Body of pancreas (tissue), 4 donors: Measurements from ENCODE around the gene DNM3. TPM values are rescaled to one million over a fixed set of nuclear protein-coding genes. Genes with fewer than 3 reads are reported as not detected.

Experiments
- ATAC-seq: fragments of 150-250 bp; one replicate; pipeline ENCODE4 v1.9.1; 2016
- DNase-seq, 4 donors: peaks; one replicate each; pipeline ENCODE4 v3.0.0-alpha.2; 2019
- H3K27ac ChIP-seq, 4 donors: fragments of 200-600 bp; sonication (generic); 1 replicate in 3 of 4; 2 replicates in 1 of 4; pipeline versions ENCODE4 v1.5.1 to v1.6.1; 2016 to 2019; ENCODE audit warnings: mild to moderate bottlenecking in 1 of 4, mixed read lengths in 1 of 4, moderate library complexity in 1 of 4
- H3K27me3 ChIP-seq, 2 donors: fragments of 200-600 bp; sonication (generic); one replicate each; pipeline ENCODE4 v1.6.0; 2016; ENCODE audit warnings: mild to moderate bottlenecking in 1 of 2
- H3K36me3 ChIP-seq, 2 donors: fragments of 200-600 bp; sonication (generic); replicated peaks in 1 of 2; 2 replicates each; pipeline ENCODE4 v1.5.1; 2016; ENCODE audit warnings: low read depth in 2 of 2; ENCODE audit not compliant: insufficient read depth in 1 of 2
- H3K4me1 ChIP-seq: fragments of 200-600 bp; sonication (generic); one replicate; pipeline ENCODE4 v1.6.0; 2016
- H3K4me3 ChIP-seq, 2 donors: fragments of 200-600 bp; sonication (generic); 1 replicate in 1 of 2; 2 replicates in 1 of 2; pipeline ENCODE4 v1.5.1; 2016 to 2019
- H3K9me3 ChIP-seq, 3 donors: fragments of 200-600 bp; sonication (generic); 1 replicate in 2 of 3; 2 replicates in 1 of 3; pipeline ENCODE4 v1.5.1; 2016
- POLR2A ChIP-seq, 3 donors: fragments of 450-650 bp; IDR thresholded peaks; one replicate each; pipeline ENCODE4 v1.6.1; 2016; ENCODE audit warnings: antibody characterized with exemption in 3 of 3, mild to moderate bottlenecking in 2 of 3
- WGBS, 2 donors: methylation state at CpG; one replicate each; pipeline ENCODE4 v1.1.5; 2017; 5-methylcytosine and 5-hydroxymethylcytosine counted together
- intact Hi-C: fragments of 100-400 bp; cut with DNase I; formaldehyde crosslinking; loops from one replicate; pipeline ENCODE4 v1.15.1; 2023
- total RNA-seq, 2 donors: library from RNA; depleted of rRNA; stranded (reverse); fragments of >200 nt; gene quantifications; one replicate each; pipeline ENCODE4 v1.1.0, GENCODE V29; 2016
- TF ChIP-seq, protein P1 (sequence below), 7 experiments: fragments of 450-650 bp in 4 of 7; fragments of 200-600 bp in 3 of 7; sonication (generic) in 3 of 7; IDR thresholded peaks; one replicate each; pipeline ENCODE4 v1.5.1; 2016 to 2019; ENCODE audit warnings: antibody characterized with exemption in 7 of 7

The DNM3 gene
- total RNA-seq, 2 donors from 2014 or later: 2.9 to 4.0 TPM

DNA sequence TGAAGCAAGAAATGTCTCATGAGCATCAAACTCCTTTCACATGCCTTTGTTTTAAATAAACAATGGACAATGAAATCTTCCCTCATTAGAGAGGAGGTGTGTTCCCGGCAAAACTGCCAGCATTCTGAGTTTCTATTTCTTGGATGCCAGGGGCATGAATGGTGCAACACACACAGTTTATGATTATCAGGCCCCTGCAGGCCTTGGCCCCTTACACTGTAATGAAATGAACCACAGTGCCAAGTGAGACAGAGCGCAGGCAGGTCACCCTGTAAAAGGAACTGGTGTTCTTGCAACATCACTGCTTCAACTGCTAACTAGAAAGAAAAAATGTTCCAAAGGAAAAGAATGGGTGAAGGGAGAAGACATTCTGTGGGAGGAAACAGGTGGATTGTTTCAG, 606.3 kb downstream of the DNM3 start:
- WGBS, 2 donors: 46 to 74% methylated on average over 2 of the region's 2 CpGs
- no peaks in the 10 kb centered on the region for H3K36me3 ChIP-seq
- no peak for ATAC-seq
- no peaks in the 10 kb centered on the region for H3K9me3 ChIP-seq
- intact Hi-C loops: no loop called here
- no peak overlapping the region for H3K4me3 ChIP-seq
- H3K4me1 ChIP-seq: peaks cover 43% of the 10 kb centered on the region
- H3K27me3 ChIP-seq: no peaks in the 10 kb centered on the region
- TF ChIP-seq, protein P1, sequence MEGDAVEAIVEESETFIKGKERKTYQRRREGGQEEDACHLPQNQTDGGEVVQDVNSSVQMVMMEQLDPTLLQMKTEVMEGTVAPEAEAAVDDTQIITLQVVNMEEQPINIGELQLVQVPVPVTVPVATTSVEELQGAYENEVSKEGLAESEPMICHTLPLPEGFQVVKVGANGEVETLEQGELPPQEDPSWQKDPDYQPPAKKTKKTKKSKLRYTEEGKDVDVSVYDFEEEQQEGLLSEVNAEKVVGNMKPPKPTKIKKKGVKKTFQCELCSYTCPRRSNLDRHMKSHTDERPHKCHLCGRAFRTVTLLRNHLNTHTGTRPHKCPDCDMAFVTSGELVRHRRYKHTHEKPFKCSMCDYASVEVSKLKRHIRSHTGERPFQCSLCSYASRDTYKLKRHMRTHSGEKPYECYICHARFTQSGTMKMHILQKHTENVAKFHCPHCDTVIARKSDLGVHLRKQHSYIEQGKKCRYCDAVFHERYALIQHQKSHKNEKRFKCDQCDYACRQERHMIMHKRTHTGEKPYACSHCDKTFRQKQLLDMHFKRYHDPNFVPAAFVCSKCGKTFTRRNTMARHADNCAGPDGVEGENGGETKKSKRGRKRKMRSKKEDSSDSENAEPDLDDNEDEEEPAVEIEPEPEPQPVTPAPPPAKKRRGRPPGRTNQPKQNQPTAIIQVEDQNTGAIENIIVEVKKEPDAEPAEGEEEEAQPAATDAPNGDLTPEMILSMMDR (IDR thresholded peaks at IDR 0.05): no peak
- TF ChIP-seq POLR2A (IDR thresholded peaks at IDR 0.05): no peak
- no peak for DNase-seq
- H3K27ac ChIP-seq: no peak overlapping the region

- no peak for TF ChIP-seq POLR2A (IDR thresholded peaks at IDR 0.05)
- TF ChIP-seq, protein P1 (IDR thresholded peaks at IDR 0.05): no peak
These were observed 607.8 kb downstream of the DNM3 start for GRCh38 chr1:172448995-172449584.

DNA sequence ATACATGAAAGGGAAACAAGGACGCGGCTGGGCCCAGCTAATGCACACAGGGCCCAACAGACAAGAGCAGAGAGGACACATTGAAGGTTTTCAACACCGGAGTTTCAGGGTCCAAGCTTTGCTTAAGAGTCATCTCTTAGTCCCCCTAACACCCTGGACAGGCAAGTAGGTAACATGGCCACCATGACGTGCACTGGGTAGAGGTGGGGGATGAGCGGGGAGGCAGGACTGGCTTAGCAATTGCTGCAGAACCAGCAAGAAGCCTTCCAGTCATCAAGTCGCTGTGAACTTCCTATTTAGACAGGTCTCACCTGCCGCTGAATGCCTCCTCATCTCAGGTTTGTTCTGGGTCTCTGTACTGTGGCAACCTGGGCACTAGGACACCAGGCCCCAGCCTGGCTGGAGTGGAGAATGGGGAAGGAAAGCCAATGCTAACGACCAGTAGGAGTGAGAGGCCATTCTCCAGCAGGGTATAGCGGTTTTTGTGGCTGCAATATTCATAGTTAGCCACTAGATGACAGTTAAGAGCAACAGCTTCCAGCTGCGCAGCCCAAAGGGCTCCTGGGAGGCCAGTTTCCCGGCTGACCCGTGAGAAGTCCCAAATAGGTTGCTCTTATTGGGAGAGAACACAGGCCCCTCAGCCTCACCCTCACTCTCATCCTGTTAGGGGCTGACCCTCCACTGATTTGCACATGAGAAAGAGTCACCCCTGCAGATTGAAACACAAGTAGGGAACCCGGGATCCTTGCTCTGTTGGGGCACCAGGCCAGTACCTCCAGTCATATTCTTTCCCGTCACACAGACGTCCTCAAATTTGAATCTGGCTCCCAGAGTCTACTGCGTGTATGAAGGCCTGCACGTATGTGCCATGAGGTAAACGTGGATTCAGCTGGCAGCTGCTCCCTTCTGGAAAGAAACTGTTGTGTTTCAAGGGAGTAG, 608.6 kb downstream of the DNM3 start:
- no peak overlapping the region for H3K4me3 ChIP-seq
- WGBS, 2 donors: 29 to 45% methylated on average over 18 of the region's 18 CpGs
- H3K27me3 ChIP-seq: no peaks in the 10 kb centered on the region
- peak; percentile 68 to 76 (median 72) for DNase-seq
- intact Hi-C loops: no loop called here
- peak overlapping the region; percentile 62 to 84 (median 71) for H3K27ac ChIP-seq
- H3K9me3 ChIP-seq: no peaks in the 10 kb centered on the region
- H3K36me3 ChIP-seq: no peaks in the 10 kb centered on the region
- peaks cover 51% of the 10 kb centered on the region for H3K4me1 ChIP-seq
- ATAC-seq: peak; percentile 86
- TF ChIP-seq, protein P1 (IDR thresholded peaks at IDR 0.05): peak; percentile 77 to 96 (median 92)
- TF ChIP-seq POLR2A (IDR thresholded peaks at IDR 0.05): no peak

More at GRCh38 chr1:172448995-172449584, 607.8 kb downstream of the DNM3 start:
- DNase-seq: peak in 1 of 4 donors; percentile 13
- Histone ChIP-seq H3K4me3 (no peak overlapping the region), H3K36me3 (no peaks in the 10 kb centered on the region), H3K9me3 (no peaks in the 10 kb centered on the region), H3K27me3 (no peaks in the 10 kb centered on the region), H3K4me1 (peaks cover 49% of the 10 kb centered on the region), H3K27ac (no peak overlapping the region)
- intact Hi-C loops: no loop called here
- WGBS, 2 donors: 55 to 61% methylated on average over 6 of the region's 6 CpGs
- ATAC-seq: no peak

- DNase-seq (peak in 3 of 4 donors; percentile 29 to 39 (median 35)), ATAC-seq (peak; percentile 16)
- no peaks in the 10 kb centered on the region for H3K27me3 ChIP-seq
- H3K9me3 ChIP-seq: no peaks in the 10 kb centered on the region
- TF ChIP-seq, protein P1 (IDR thresholded peaks at IDR 0.05): no peak
- no peak for TF ChIP-seq POLR2A (IDR thresholded peaks at IDR 0.05)
- peak overlapping the region; percentile 62 to 84 (median 71) for H3K27ac ChIP-seq
- intact Hi-C loops: no loop called here
- H3K4me1 ChIP-seq: peaks cover 51% of the 10 kb centered on the region
- H3K36me3 ChIP-seq: no peaks in the 10 kb centered on the region
- no peak overlapping the region for H3K4me3 ChIP-seq
- 18 to 24% methylated on average over 7 of the region's 7 CpGs for WGBS, 2 donors
These were observed 609.2 kb downstream of the DNM3 start for GRCh38 chr1:172450524-172450885.
